Endothelial cell of umbilical vein (primary cell): Measurements from ENCODE around the gene WDR76. TPM values are rescaled to one million over a fixed set of nuclear protein-coding genes. Genes with fewer than 3 reads are reported as not detected.

Source experiments
- BruUV-seq: library from RNA; stranded (reverse); fragments of 400-500 nt; replicated peaks from 2 replicates; lab custom pipeline; 2021; lab: Mats Ljungman, UMichigan
- CTCF ChIA-PET: fragments of 300-600, 350-600 bp; sonication (Branson Sonifier 250); formaldehyde crosslinking; loops from one replicate; lab custom pipeline; 2021; ENCODE audit warnings: antibody characterized with exemption, inconsistent platforms; lab: Charles Lee
- POLR2A ChIA-PET: fragments of 300-600, 350-600 bp; sonication (Branson Sonifier 250); formaldehyde crosslinking; loops from one replicate; lab custom pipeline; 2021; ENCODE audit warnings: antibody characterized with exemption, inconsistent platforms; lab: Charles Lee
- DNase-seq: peaks from one replicate; pipeline ENCODE4 v3.0.0-alpha.2; 2011; ENCODE audit warnings: low read depth, low spot score
- FAIRE-seq: peaks from 2 replicates; lab custom pipeline; 2011; peaks lifted over from hg19 to GRCh38; lab: Jason Lieb, UNC
- H2AFZ ChIP-seq: 2 replicates; pipeline ENCODE4 v1.6.0; 2012; ENCODE audit warnings: low read depth, low read length, control low read depth, inconsistent platforms
- H3K27ac ChIP-seq: 2 replicates; pipeline ENCODE4 v1.5.1; 2011; ENCODE audit warnings: low read depth, mild to moderate bottlenecking, control low read depth, low read length, moderate library complexity; ENCODE audit not compliant: insufficient read depth
- H3K27me3 ChIP-seq, 2 experiments: 2 replicates each; pipeline versions ENCODE4 v1.6.0 to v1.6.1; 2011; ENCODE audit warnings: low read length in 2 of 2, mixed read lengths in 1 of 2; ENCODE audit not compliant: control insufficient read depth in 2 of 2, insufficient read depth in 2 of 2
- H3K36me3 ChIP-seq, 2 experiments: 2 replicates in 1 of 2; 3 replicates in 1 of 2; pipeline ENCODE4 v1.5.1; 2011; ENCODE audit warnings: low read length in 2 of 2, mild to moderate bottlenecking in 1 of 2, moderate library complexity in 1 of 2; ENCODE audit not compliant: control insufficient read depth in 2 of 2, insufficient read depth in 2 of 2; ENCODE audit errors: extremely low read depth in 1 of 2
- H3K4me1 ChIP-seq: 3 replicates; pipeline ENCODE4 v1.5.1; 2011; ENCODE audit warnings: mild to moderate bottlenecking, low read length; ENCODE audit not compliant: control insufficient read depth, insufficient read depth; ENCODE audit errors: extremely low read depth
- H3K4me2 ChIP-seq: 2 replicates; pipeline ENCODE4 v1.6.1; 2011; ENCODE audit warnings: low read length, control low read depth, mixed read lengths; ENCODE audit not compliant: insufficient read depth
- H3K4me3 ChIP-seq, 3 experiments: fragments of 200-600 bp in 1 of 3; sonication (generic), shearing (Covaris generic) in 1 of 3; replicated peaks in 1 of 3; 2 replicates each; pipeline ENCODE4 v1.5.1; 2011 to 2016; ENCODE audit warnings: control low read depth in 3 of 3, low read length in 3 of 3, mild to moderate bottlenecking in 2 of 3, inconsistent platforms in 1 of 3, low read depth in 1 of 3, moderate library complexity in 1 of 3; ENCODE audit not compliant: insufficient read depth in 1 of 3
- H3K79me2 ChIP-seq: 2 replicates; pipeline ENCODE4 v1.6.0; 2012; ENCODE audit warnings: low read length, inconsistent platforms; ENCODE audit not compliant: control insufficient read depth, insufficient read depth
- H3K9ac ChIP-seq: replicated peaks from 2 replicates; pipeline ENCODE3; 2011; ENCODE audit warnings: low read length, control low read depth; ENCODE audit not compliant: insufficient read depth; ENCODE audit errors: extremely low read depth
- H3K9me1 ChIP-seq: replicated peaks from 3 replicates; pipeline ENCODE4 v1.6.0; 2011; ENCODE audit warnings: mild to moderate bottlenecking, low read length; ENCODE audit not compliant: control insufficient read depth, insufficient read depth; ENCODE audit errors: extremely low read depth
- H3K9me3 ChIP-seq: replicated peaks from 2 replicates; pipeline ENCODE4 v1.5.1; 2012; ENCODE audit warnings: low read length, inconsistent platforms; ENCODE audit not compliant: control insufficient read depth, insufficient read depth
- H4K20me1 ChIP-seq: replicated peaks from 2 replicates; pipeline ENCODE3; 2011; ENCODE audit warnings: mild to moderate bottlenecking, low read length; ENCODE audit not compliant: control insufficient read depth, insufficient read depth; ENCODE audit errors: extremely low read depth
- EZH2 ChIP-seq: IDR thresholded peaks from 2 replicates; pipeline ENCODE4 v1.6.1; 2012; ENCODE audit warnings: borderline replicate concordance, low read depth, mild to moderate bottlenecking, moderate library complexity, low read length, inconsistent platforms; ENCODE audit not compliant: severe bottlenecking
- FOS ChIP-seq: IDR thresholded peaks from 2 replicates; pipeline ENCODE4 v1.6.1; 2011; ENCODE audit warnings: mild to moderate bottlenecking, low read length, moderate library complexity, borderline replicate concordance; ENCODE audit not compliant: insufficient read depth
- GATA2 ChIP-seq: IDR thresholded peaks from 2 replicates; pipeline ENCODE4 v1.7.0; 2011; ENCODE audit warnings: low read depth, mild to moderate bottlenecking, moderate library complexity, mixed read lengths, low read length; ENCODE audit not compliant: insufficient read length, insufficient read depth
- JUN ChIP-seq: IDR thresholded peaks from 2 replicates; pipeline ENCODE4 v1.6.1; 2011; ENCODE audit warnings: borderline replicate concordance, low read depth; ENCODE audit not compliant: insufficient read length, insufficient read depth
- MAX ChIP-seq: IDR thresholded peaks from 2 replicates; pipeline ENCODE4 v1.6.1; 2011; ENCODE audit not compliant: insufficient read depth, insufficient read length
- MYC ChIP-seq: IDR thresholded peaks from one replicate; pipeline ENCODE4 v1.6.1; 2011; ENCODE audit warnings: mild to moderate bottlenecking, low read depth, low read length
- POLR2A ChIP-seq: IDR thresholded peaks from 2 replicates; pipeline ENCODE4 v1.6.1; 2012; ENCODE audit warnings: low read depth, mild to moderate bottlenecking, control low read depth, low read length
- POLR2AphosphoS5 ChIP-seq: IDR thresholded peaks from 2 replicates; pipeline ENCODE4 v1.6.1; 2012; ENCODE audit warnings: low read depth, mild to moderate bottlenecking, control low read depth, low read length, moderate library complexity; ENCODE audit not compliant: insufficient read depth
- dilution Hi-C: fragments of 300-500 bp; cut with MboI; formaldehyde crosslinking; loops from one replicate; pipeline ENCODE4 v1.15.0; 2019; ENCODE audit warnings: low sequenced_read_pairs; ENCODE audit not compliant: extremely low pct_ligation_motif_present
- intact Hi-C: fragments of 100-400 bp; cut with micrococcal nuclease; formaldehyde crosslinking; loops from one replicate; pipeline ENCODE4 v1.10.0; 2022
- polyA plus RNA-seq, 4 experiments: library from polyadenylated mRNA; depleted of rRNA in 3 of 4; stranded (reverse) in 3 of 4; unstranded in 1 of 4; fragments of >200 nt; gene quantifications; 2 replicates each; pipeline versions ENCODE4 v1.2.1 to v1.2.3, GENCODE V29; 2011 to 2012; ENCODE audit warnings: missing spikeins in 1 of 4
- total RNA-seq: library from RNA; stranded (reverse); gene quantifications from 2 replicates; pipeline ENCODE4 v1.2.3, GENCODE V29; 2021
- TF ChIP-seq, protein P1 (sequence below), 2 donors: IDR thresholded peaks; 1 replicate in 1 of 2; 2 replicates in 1 of 2; pipeline ENCODE4 v1.5.1; 2011; ENCODE audit warnings: low read length in 2 of 2, mild to moderate bottlenecking in 2 of 2, moderate library complexity in 2 of 2, control low read depth in 1 of 2, inconsistent platforms in 1 of 2, low read depth in 1 of 2; ENCODE audit not compliant: insufficient read depth in 1 of 2; ENCODE audit errors: extremely low read depth in 1 of 2

Gene WDR76
- total and polyA plus RNA-seq, 2 donors (not counting 3 experiments of a cell fraction or from before 2014, with no cell fraction given): 3.1 to 25.2 TPM

DNA sequence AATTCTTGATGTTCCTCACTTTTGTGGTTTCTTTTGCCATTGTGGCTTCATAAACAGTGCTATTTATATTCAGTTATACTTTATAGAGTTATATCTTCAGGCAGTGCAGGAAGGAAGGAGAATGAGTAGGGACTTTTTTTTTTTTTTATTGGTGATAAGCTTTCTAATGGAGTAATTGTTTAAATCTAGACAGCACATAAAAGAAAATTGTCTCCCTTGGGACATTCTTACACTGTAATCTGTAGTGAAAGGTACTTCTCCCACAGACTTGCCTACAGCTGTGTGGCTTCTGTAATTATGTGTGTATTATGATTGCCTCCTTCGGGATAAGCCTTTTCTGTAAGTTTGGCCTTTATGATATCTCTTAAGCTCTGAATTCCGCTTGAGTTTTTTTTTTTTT lies 41.6 kb downstream of the WDR76 start:
- no peak overlapping the region for H2AFZ ChIP-seq
- H3K36me3 ChIP-seq: peaks cover 0 to 6% of the 10 kb centered on the region in 2 experiments
- POLR2A ChIA-PET: interaction anchor here (0.6 kb wide), 1 partner anchor 618 kb away, joined by 3 read pairs; no protein-coding TSS in a partner anchor
- FAIRE-seq: peak; percentile 18
- TF ChIP-seq MAX: no peak
- no peak for TF ChIP-seq POLR2A
- no peak for TF ChIP-seq POLR2AphosphoS5
- TF ChIP-seq, protein P1, sequence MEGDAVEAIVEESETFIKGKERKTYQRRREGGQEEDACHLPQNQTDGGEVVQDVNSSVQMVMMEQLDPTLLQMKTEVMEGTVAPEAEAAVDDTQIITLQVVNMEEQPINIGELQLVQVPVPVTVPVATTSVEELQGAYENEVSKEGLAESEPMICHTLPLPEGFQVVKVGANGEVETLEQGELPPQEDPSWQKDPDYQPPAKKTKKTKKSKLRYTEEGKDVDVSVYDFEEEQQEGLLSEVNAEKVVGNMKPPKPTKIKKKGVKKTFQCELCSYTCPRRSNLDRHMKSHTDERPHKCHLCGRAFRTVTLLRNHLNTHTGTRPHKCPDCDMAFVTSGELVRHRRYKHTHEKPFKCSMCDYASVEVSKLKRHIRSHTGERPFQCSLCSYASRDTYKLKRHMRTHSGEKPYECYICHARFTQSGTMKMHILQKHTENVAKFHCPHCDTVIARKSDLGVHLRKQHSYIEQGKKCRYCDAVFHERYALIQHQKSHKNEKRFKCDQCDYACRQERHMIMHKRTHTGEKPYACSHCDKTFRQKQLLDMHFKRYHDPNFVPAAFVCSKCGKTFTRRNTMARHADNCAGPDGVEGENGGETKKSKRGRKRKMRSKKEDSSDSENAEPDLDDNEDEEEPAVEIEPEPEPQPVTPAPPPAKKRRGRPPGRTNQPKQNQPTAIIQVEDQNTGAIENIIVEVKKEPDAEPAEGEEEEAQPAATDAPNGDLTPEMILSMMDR (IDR thresholded peaks at IDR 0.05; ENCODE audit: extremely low read depth in 1 of 2, insufficient read depth in 1 of 2, low read depth in 1 of 2, low read length in 2 of 2): no peak
- H3K4me3 ChIP-seq: no peak overlapping the region
- H3K9me3 ChIP-seq: no peaks in the 10 kb centered on the region
- intact Hi-C loops: no loop called here
- no peaks in the 10 kb centered on the region for H3K79me2 ChIP-seq
- no peak overlapping the region for H3K27ac ChIP-seq
- H3K27me3 ChIP-seq: no peaks in the 10 kb centered on the region
- no peak for DNase-seq
- H3K9ac ChIP-seq: no peak overlapping the region
- BruUV-seq: no TSS peak
- H3K4me2 ChIP-seq: no peak overlapping the region
- no peaks in the 10 kb centered on the region for H3K9me1 ChIP-seq
- H4K20me1 ChIP-seq: no peaks in the 10 kb centered on the region
- peaks cover 3% of the 10 kb centered on the region for H3K4me1 ChIP-seq
- dilution Hi-C loops: no loop called here
- CTCF ChIA-PET: interaction anchor here (0.6 to 2.6 kb wide), 8 partner anchors 8 to 633 kb away, joined by 3 to 13 read pairs (median 4); no protein-coding TSS in a partner anchor

GRCh38 chr15:43871835-43872234 lies 45.0 kb downstream of the WDR76 start:
- Histone ChIP-seq H3K9ac (no peak overlapping the region), H3K9me3 (no peaks in the 10 kb centered on the region), H4K20me1 (no peaks in the 10 kb centered on the region), H3K9me1 (no peaks in the 10 kb centered on the region), H3K27ac (no peak overlapping the region), H3K4me2 (no peak overlapping the region), H3K27me3 (no peaks in the 10 kb centered on the region), H2AFZ (no peak overlapping the region), H3K4me1 (peaks cover 3% of the 10 kb centered on the region), H3K79me2 (no peaks in the 10 kb centered on the region), H3K36me3 (peaks cover 6% of the 10 kb centered on the region in 2 experiments), H3K4me3 (no peak overlapping the region)
- CTCF ChIA-PET: interaction anchor here (1.0 to 3.4 kb wide), 4 partner anchors 9 to 630 kb away, joined by 3 to 28 read pairs (median 4); partner anchors contain the start of gene CTDSPL2
- POLR2A ChIA-PET: no interaction called here
- TF ChIP-seq MAX (no peak), EZH2 (no peak), POLR2A (no peak), FOS (no peak), JUN (no peak), POLR2AphosphoS5 (no peak), GATA2 (no peak), MYC (no peak)
- TF ChIP-seq, protein P1 (IDR thresholded peaks at IDR 0.05; ENCODE audit: extremely low read depth in 1 of 2, insufficient read depth in 1 of 2, low read depth in 1 of 2, low read length in 2 of 2): no peak
- no peak for DNase-seq
- no peak for FAIRE-seq
- dilution Hi-C loops (no loop called here), intact Hi-C loops (loop anchor here (1.0 to 5.0 kb wide), 3 partner anchors 347 to 629 kb away; partner anchors contain the start of gene CTDSPL2)
- no TSS peak for BruUV-seq
